K562 (cell line): ENCODE measurements around the gene BORCS8. TPM values are rescaled to one million over a fixed set of nuclear protein-coding genes. Genes with fewer than 3 reads are reported as not detected.

ENCODE experiments used
- CBFA2T2 ChIP-seq: fragments of 450-650 bp; conservative IDR thresholded peaks from 2 replicates; pipeline ENCODE4 v1.6.1; 2017; ENCODE audit warnings: mild to moderate bottlenecking
- CREB5 ChIP-seq: fragments of 250-450 bp; sonication (Bioruptor Pico); IDR thresholded peaks from 2 replicates; pipeline ENCODE4 v1.5.0; 2020; ENCODE audit warnings: mild to moderate bottlenecking
- GATAD2A ChIP-seq: fragments of 450-650 bp; IDR thresholded peaks from 2 replicates; pipeline ENCODE4 v1.6.1; 2017
- HDAC3 ChIP-seq: fragments of 450-650 bp; IDR thresholded peaks from 2 replicates; pipeline ENCODE4 v1.6.1; 2018; ENCODE audit warnings: borderline replicate concordance, mild to moderate bottlenecking, moderate library complexity; ENCODE audit not compliant: partially characterized antibody
- HMGN3 ChIP-seq: IDR thresholded peaks from 2 replicates; pipeline ENCODE4 v1.6.1; 2011; ENCODE audit warnings: borderline replicate concordance, low read depth, mild to moderate bottlenecking, mixed read lengths, low read length; ENCODE audit not compliant: insufficient read length; ENCODE audit errors: extremely low read depth
- HOXB6 ChIP-seq: fragments of 250-450 bp; sonication (Bioruptor Pico); IDR thresholded peaks from 2 replicates; pipeline ENCODE4 v1.5.1; 2022; ENCODE audit warnings: mild to moderate bottlenecking, borderline replicate concordance
- KDM5B ChIP-seq: fragments of 200-600 bp; sonication (generic); IDR thresholded peaks from 2 replicates; pipeline ENCODE4 v1.6.1; 2012; ENCODE audit warnings: low read depth, mild to moderate bottlenecking, moderate library complexity, low read length, control low read depth, inconsistent platforms; ENCODE audit not compliant: insufficient replicate concordance
- MED1 ChIP-seq: sonication (generic); formaldehyde crosslinking; IDR thresholded peaks from 2 replicates; pipeline ENCODE4 v1.8.1; 2023; ENCODE audit warnings: missing genetic modification reagents, borderline replicate concordance
- NFRKB ChIP-seq: fragments of 450-650 bp; IDR thresholded peaks from 2 replicates; pipeline ENCODE4 v1.6.1; 2016; ENCODE audit warnings: low read depth
- NUFIP1 ChIP-seq: fragments of 450-650 bp; IDR thresholded peaks from 2 replicates; pipeline ENCODE4 v1.6.1; 2018; ENCODE audit not compliant: partially characterized antibody
- POU5F1 ChIP-seq: fragments of 150-350 bp; IDR thresholded peaks from 2 replicates; pipeline ENCODE4 v1.6.1; 2014; ENCODE audit warnings: borderline replicate concordance, low read length, low read depth, mild to moderate bottlenecking; ENCODE audit not compliant: partially characterized antibody
- PPARD ChIP-seq: fragments of 250-450 bp; sonication (Bioruptor Pico); IDR thresholded peaks from 2 replicates; pipeline ENCODE4 v1.8.0; 2022; ENCODE audit warnings: inconsistent platforms, mild to moderate bottlenecking, moderate library complexity
- SMARCA5 ChIP-seq: fragments of 450-650 bp; IDR thresholded peaks from 2 replicates; pipeline ENCODE4 v1.6.1; 2016
- TFAP4 ChIP-seq: sonication (generic); formaldehyde crosslinking; IDR thresholded peaks from 2 replicates; pipeline ENCODE4 v1.8.0; 2022; ENCODE audit warnings: missing genetic modification reagents, mild to moderate bottlenecking, moderate library complexity, borderline replicate concordance
- ZBTB11 ChIP-seq, 3 experiments: fragments of 200-800 bp in 1 of 3; fragments of 250-450 bp in 1 of 3; fragments of 450-650 bp in 1 of 3; sonication (Bioruptor Pico) in 1 of 3; sonication (Bioruptor generic) in 1 of 3; formaldehyde crosslinking in 1 of 3; IDR thresholded peaks; 2 replicates each; pipeline versions ENCODE4 v1.6.1 to v1.8.0; 2016 to 2022; ENCODE audit warnings: mild to moderate bottlenecking in 2 of 3, missing genetic modification characterization in 2 of 3, missing compliant biosample characterization in 1 of 3, moderate library complexity in 1 of 3
- ZFP36 ChIP-seq: fragments of 150-350 bp; IDR thresholded peaks from 2 replicates; pipeline ENCODE4 v1.6.1; 2018; ENCODE audit warnings: low read length, low read depth; ENCODE audit not compliant: partially characterized antibody
- ZNF239 ChIP-seq: fragments of 250-450 bp; sonication (Bioruptor Pico); IDR thresholded peaks from 2 replicates; pipeline ENCODE4 v1.4.0; 2020; ENCODE audit warnings: mild to moderate bottlenecking
- ZNF282 ChIP-seq: sonication (generic); formaldehyde crosslinking; IDR thresholded peaks from 2 replicates; pipeline ENCODE4 v1.8.1; 2023; ENCODE audit warnings: missing genetic modification reagents
- ZNF76 ChIP-seq: fragments of 250-450 bp; sonication (Bioruptor Pico); IDR thresholded peaks from 2 replicates; pipeline ENCODE4 v1.4.0; 2020; ENCODE audit warnings: mild to moderate bottlenecking, moderate library complexity, borderline replicate concordance
- ZNF778 ChIP-seq: fragments of 450-650 bp; formaldehyde crosslinking; IDR thresholded peaks from 2 replicates; pipeline ENCODE4 v1.4.0; 2020; ENCODE audit warnings: mild to moderate bottlenecking, moderate library complexity
- ZNF79 ChIP-seq: fragments of 250-450 bp; sonication (Bioruptor Pico); IDR thresholded peaks from 2 replicates; pipeline ENCODE4 v1.4.0; 2020; ENCODE audit warnings: low read depth, mild to moderate bottlenecking, moderate library complexity
- polyA plus RNA-seq, 8 experiments: library from polyadenylated mRNA; depleted of rRNA in 4 of 8; stranded (reverse) in 5 of 8; unstranded in 3 of 8; fragments of >200 nt; fragmentation: Nextera tagmentation in 2 of 8; fragmentation: Illumina TruSeq in 1 of 8; extraction: Ambion mirVana in 2 of 8; extraction: Trizol in 1 of 8; gene quantifications; 2 replicates each; pipeline versions ENCODE4 v1.2.1 to v1.2.3, GENCODE V29; 2011 to 2014; ENCODE audit warnings: inconsistent platforms in 1 of 8, missing spikeins in 1 of 8
- total RNA-seq, 7 experiments: library from RNA; depleted of rRNA in 6 of 7; stranded (reverse); fragments of >200 nt in 6 of 7; fragmentation: Illumina TruSeq in 2 of 7; extraction: Trizol in 2 of 7; gene quantifications; 2 replicates each; pipeline versions ENCODE4 v1.2.1 to v1.2.3, GENCODE V29; 2011 to 2021; ENCODE audit warnings: low replicate concordance in 1 of 7

Gene BORCS8
- total and polyA plus RNA-seq, 9 of the 15 experiments (the other 6 are each of a cell fraction or from before 2014, with no cell fraction given) = 4.6 to 33.6 (median 16.3) TPM

- TF ChIP-seq ZNF76 (CRISPR knock-in tag) = 0 out of 2 replicates have a peak, but pooled peaks have one; percentile 77
- TF ChIP-seq NFRKB = no peak
- TF ChIP-seq ZBTB11 (CRISPR knock-in tag; IDR thresholded peaks at IDR 0.05) = peak in 1 of 3 experiments; percentile 82; a peak in 2 of 6 replicates
- no peak for TF ChIP-seq ZNF778 (CRISPR knock-in tag)
- no peak for TF ChIP-seq HOXB6 (CRISPR knock-in tag)
- TF ChIP-seq NUFIP1 = no peak
- 0 out of 2 replicates have a peak, but pooled peaks have one; percentile 39 for TF ChIP-seq GATAD2A
- TF ChIP-seq ZNF282 = peak; percentile 82; the same call in 1 of the 2 replicates
- no peak for TF ChIP-seq CREB5 (CRISPR knock-in tag)
- TF ChIP-seq CBFA2T2 = no peak
- no peak for TF ChIP-seq MED1 (CRISPR knock-in tag)
- no peak for TF ChIP-seq POU5F1
- peak; percentile 82; the same call in 1 of the 2 replicates for TF ChIP-seq TFAP4 (CRISPR knock-in tag)
- no peak for TF ChIP-seq ZNF239 (CRISPR knock-in tag)
- no peak for TF ChIP-seq HDAC3
- no peak for TF ChIP-seq PPARD (CRISPR knock-in tag)
- TF ChIP-seq ZNF79 (CRISPR knock-in tag) = no peak
- no peak for TF ChIP-seq KDM5B
- TF ChIP-seq ZFP36 = no peak
- TF ChIP-seq HMGN3 = peak; percentile 38
- TF ChIP-seq SMARCA5 = no peak
These were observed 33.0 kb upstream of the BORCS8 start (continued) for GRCh38 chr19:19224852-19225494.
